ENCODE data around the gene UBAC2.

DNA sequence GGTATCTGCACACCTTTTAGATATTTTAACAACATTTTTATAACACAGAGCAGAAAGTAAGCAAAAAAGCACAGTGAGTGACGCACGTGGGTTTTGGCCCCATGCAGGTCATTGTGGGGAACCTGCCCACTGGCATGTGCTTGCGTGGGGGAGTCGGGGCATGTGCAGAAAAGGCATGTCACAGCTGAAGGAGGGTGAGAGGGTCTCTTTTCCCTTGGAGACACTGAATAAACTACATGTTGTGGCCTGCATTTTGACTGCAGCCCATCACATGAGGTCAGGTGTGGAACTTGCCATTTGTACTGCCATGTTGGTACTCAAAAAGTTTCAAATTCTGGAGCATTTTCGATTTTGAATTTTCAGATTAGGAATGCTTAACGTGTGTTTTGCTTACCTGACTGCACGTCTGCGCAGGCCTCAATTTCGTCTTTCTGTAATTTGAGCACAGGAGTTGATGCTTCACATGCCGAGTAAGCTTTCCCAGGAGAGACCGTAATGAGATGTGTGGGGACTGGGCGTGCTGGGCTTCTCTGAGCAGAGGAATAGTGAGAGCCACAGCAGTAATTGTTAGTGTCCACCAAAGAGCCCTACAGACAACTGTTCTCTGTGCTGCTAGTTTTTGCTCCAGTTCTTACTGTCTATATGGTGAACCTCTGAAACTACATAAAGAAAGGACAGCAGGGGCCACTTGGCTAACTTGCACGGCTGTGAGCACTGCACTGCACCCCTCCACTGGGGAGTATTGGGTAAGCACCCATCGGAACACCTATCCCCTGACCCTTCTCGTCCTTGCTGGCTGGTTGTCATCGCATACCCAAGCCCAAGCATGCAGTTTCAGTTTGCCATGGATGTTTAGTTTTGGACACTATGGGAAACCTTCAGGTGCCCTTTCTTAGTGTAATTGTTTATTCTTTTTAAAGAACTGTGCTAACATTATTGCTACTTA lies 179.5 kb downstream of the UBAC2 start:
- no peak for TF ChIP-seq ARNTL (CRISPR knock-in tag; IDR thresholded peaks at IDR 0.05; ENCODE audit: borderline replicate concordance, low read depth)
- TF ChIP-seq TSHZ2 (CRISPR knock-in tag; IDR thresholded peaks at IDR 0.05), result no peak
- TF ChIP-seq ZNF8 (CRISPR knock-in tag; IDR thresholded peaks at IDR 0.05), result no peak
